IMR-90 (cell line): ENCODE data around the gene PTX4. TPM values are rescaled to one million over a fixed set of nuclear protein-coding genes. Genes with fewer than 3 reads are reported as not detected.

Experiments
- ATAC-seq: fragments of 200-7000 bp; cut with Tn5 transposase; 2 replicates; pipeline ENCODE4 v1.9.1; 2020; ENCODE audit warnings: low read depth, mild to moderate bottlenecking, moderate library complexity
- BruUV-seq: library from RNA; stranded (reverse); fragments of 400-500 nt; replicated peaks from 2 replicates; lab custom pipeline; 2021; lab: Mats Ljungman, UMichigan
- CTCF ChIA-PET: fragments of 300-600 bp; formaldehyde crosslinking; extraction: SDS; loops from one replicate; lab custom pipeline; 2021; ENCODE audit warnings: antibody characterized with exemption; lab: Yijun Ruan, JAX
- POLR2A ChIA-PET: fragments of 300-600 bp; sonication (Branson Sonifier 250); formaldehyde crosslinking; loops from one replicate; lab custom pipeline; 2022; ENCODE audit warnings: antibody characterized with exemption; ENCODE audit not compliant: unreplicated experiment; lab: Charles Lee
- DNase-seq: peaks from one replicate; pipeline ENCODE4 v3.0.0; 2013
- H2AFZ ChIP-seq: replicated peaks from 2 replicates; pipeline ENCODE3; 2013; ENCODE audit warnings: low read length, mild to moderate bottlenecking; ENCODE audit not compliant: poor library complexity
- H2AK5ac ChIP-seq: 2 replicates; pipeline ENCODE4 v1.6.1; 2013; ENCODE audit warnings: low read depth, low read length, inconsistent platforms
- H2AK9ac ChIP-seq: replicated peaks from 2 replicates; pipeline ENCODE3; 2013; ENCODE audit warnings: mild to moderate bottlenecking, low read depth, low read length, moderate library complexity; ENCODE audit not compliant: poor library complexity
- H2BK120ac ChIP-seq: 2 replicates; pipeline ENCODE4 v1.6.1; 2013; ENCODE audit warnings: low read depth, low read length, inconsistent platforms
- H2BK15ac ChIP-seq: 3 replicates; pipeline ENCODE4 v1.6.1; 2013; ENCODE audit warnings: low read depth, low read length, inconsistent platforms
- H2BK20ac ChIP-seq: 2 replicates; pipeline ENCODE4 v1.6.1; 2013; ENCODE audit warnings: low read depth, mild to moderate bottlenecking, inconsistent platforms, low read length, moderate library complexity
- H2BK5ac ChIP-seq: 2 replicates; pipeline ENCODE4 v1.6.1; 2013; ENCODE audit warnings: mild to moderate bottlenecking, low read depth, low read length, inconsistent platforms; ENCODE audit not compliant: poor library complexity, severe bottlenecking
- H3K14ac ChIP-seq: replicated peaks from 2 replicates; pipeline ENCODE4 v1.6.1; 2013; ENCODE audit warnings: low read depth, low read length, inconsistent platforms
- H3K18ac ChIP-seq: 2 replicates; pipeline ENCODE4 v1.6.1; 2013; ENCODE audit warnings: low read depth, low read length, control low read depth
- H3K23ac ChIP-seq: 2 replicates; pipeline ENCODE4 v1.6.1; 2013; ENCODE audit warnings: low read depth, low read length, inconsistent platforms
- H3K27ac ChIP-seq: 2 replicates; pipeline ENCODE4 v1.5.1; 2013; ENCODE audit warnings: mild to moderate bottlenecking, control low read depth, low read length; ENCODE audit not compliant: insufficient read depth
- H3K27me3 ChIP-seq: 2 replicates; pipeline ENCODE4 v1.6.1; 2013; ENCODE audit warnings: low read length; ENCODE audit not compliant: control insufficient read depth, insufficient read depth
- H3K36me3 ChIP-seq: 2 replicates; pipeline ENCODE4 v1.6.1; 2013; ENCODE audit warnings: low read length, mixed read lengths; ENCODE audit not compliant: control insufficient read depth, insufficient read depth
- H3K4ac ChIP-seq: 2 replicates; pipeline ENCODE4 v1.6.1; 2013; ENCODE audit warnings: low read depth, low read length, inconsistent platforms
- H3K4me1 ChIP-seq: 2 replicates; pipeline ENCODE4 v1.6.1; 2013; ENCODE audit warnings: low read length, mixed read lengths; ENCODE audit not compliant: control insufficient read depth, insufficient read depth
- H3K4me2 ChIP-seq: 2 replicates; pipeline ENCODE4 v1.6.1; 2013; ENCODE audit warnings: low read depth, mild to moderate bottlenecking, control low read depth, low read length, moderate library complexity
- H3K4me3 ChIP-seq: 2 replicates; pipeline ENCODE4 v1.5.1; 2013; ENCODE audit warnings: low read depth, mild to moderate bottlenecking, control low read depth, low read length, moderate library complexity; ENCODE audit not compliant: insufficient read depth
- H3K56ac ChIP-seq: 2 replicates; pipeline ENCODE4 v1.6.1; 2013; ENCODE audit warnings: low read length, inconsistent platforms; ENCODE audit not compliant: insufficient read depth; ENCODE audit errors: extremely low read depth
- H3K79me1 ChIP-seq, 2 experiments: 2 replicates each; pipeline ENCODE4 v1.6.1; 2013; ENCODE audit warnings: low read length in 2 of 2, inconsistent platforms in 1 of 2, low read depth in 1 of 2
- H3K9ac ChIP-seq: 2 replicates; pipeline ENCODE4 v1.6.1; 2013; ENCODE audit warnings: low read depth, low read length, control low read depth
- H3K9me1 ChIP-seq: 2 replicates; pipeline ENCODE4 v1.6.1; 2013; ENCODE audit warnings: low read length, inconsistent platforms; ENCODE audit not compliant: insufficient read depth
- H3K9me3 ChIP-seq: 2 replicates; pipeline ENCODE4 v1.6.1; 2013; ENCODE audit warnings: low read length; ENCODE audit not compliant: control insufficient read depth, insufficient read depth
- H4K20me1 ChIP-seq: 2 replicates; pipeline ENCODE4 v1.6.1; 2013; ENCODE audit warnings: low read length, inconsistent platforms; ENCODE audit not compliant: insufficient read depth
- H4K5ac ChIP-seq: 2 replicates; pipeline ENCODE4 v1.6.1; 2013; ENCODE audit warnings: mild to moderate bottlenecking, low read depth, low read length, control low read depth
- H4K8ac ChIP-seq, 2 experiments: 2 replicates each; pipeline ENCODE4 v1.6.1; 2013; ENCODE audit warnings: low read depth in 2 of 2, low read length in 2 of 2, control low read depth in 1 of 2, inconsistent platforms in 1 of 2
- H4K91ac ChIP-seq: 2 replicates; pipeline ENCODE4 v1.6.1; 2013; ENCODE audit warnings: low read depth, low read length, inconsistent platforms; ENCODE audit not compliant: insufficient read depth
- BHLHE40 ChIP-seq: fragments of 150-350 bp; IDR thresholded peaks from 2 replicates; pipeline ENCODE4 v1.6.1; 2016; ENCODE audit warnings: mild to moderate bottlenecking, low read depth, low read length
- CEBPB ChIP-seq: IDR thresholded peaks from 2 replicates; pipeline ENCODE4 v1.6.1; 2012; ENCODE audit warnings: low read depth, low read length, improper control_type of control experiment
- CHD1 ChIP-seq: IDR thresholded peaks from 2 replicates; pipeline ENCODE4 v1.6.1; 2012; ENCODE audit warnings: low read depth, low read length, improper control_type of control experiment
- CTCF ChIP-seq: conservative IDR thresholded peaks from 2 replicates; pipeline ENCODE4 v1.5.1; 2012; ENCODE audit warnings: mild to moderate bottlenecking, low read depth, low read length, improper control_type of control experiment
- ELK1 ChIP-seq: fragments of 150-350 bp; IDR thresholded peaks from 2 replicates; pipeline ENCODE4 v1.6.1; 2016; ENCODE audit warnings: low read depth, mild to moderate bottlenecking, low read length, moderate library complexity, borderline replicate concordance
- FOS ChIP-seq: fragments of 150-350 bp; IDR thresholded peaks from 2 replicates; pipeline ENCODE4 v1.6.1; 2016; ENCODE audit warnings: low read depth, low read length
- MAFK ChIP-seq: IDR thresholded peaks from 2 replicates; pipeline ENCODE4 v1.6.1; 2012; ENCODE audit warnings: low read depth, low read length, improper control_type of control experiment
- MAZ ChIP-seq: IDR thresholded peaks from 2 replicates; pipeline ENCODE4 v1.6.1; 2012; ENCODE audit warnings: low read depth, mild to moderate bottlenecking, low read length, improper control_type of control experiment, moderate library complexity, borderline replicate concordance
- MXI1 ChIP-seq: IDR thresholded peaks from 2 replicates; pipeline ENCODE4 v1.6.1; 2012; ENCODE audit warnings: low read depth, mild to moderate bottlenecking, low read length, moderate library complexity, borderline replicate concordance
- NFE2L2 ChIP-seq: fragments of 150-350 bp; IDR thresholded peaks from 2 replicates; pipeline ENCODE4 v1.6.1; 2016; ENCODE audit warnings: low read depth, mild to moderate bottlenecking, low read length
- POLR2A ChIP-seq: IDR thresholded peaks from 2 replicates; pipeline ENCODE4 v1.6.1; 2012; ENCODE audit warnings: mild to moderate bottlenecking, low read depth, low read length
- RAD21 ChIP-seq: IDR thresholded peaks from 2 replicates; pipeline ENCODE4 v1.6.1; 2012; ENCODE audit warnings: low read length, improper control_type of control experiment
- RCOR1 ChIP-seq: IDR thresholded peaks from 2 replicates; pipeline ENCODE4 v1.6.1; 2012; ENCODE audit warnings: mild to moderate bottlenecking, low read length, improper control_type of control experiment; ENCODE audit not compliant: insufficient replicate concordance
- RFX5 ChIP-seq: IDR thresholded peaks from 2 replicates; pipeline ENCODE4 v1.8.0; 2012; ENCODE audit warnings: low read depth, mild to moderate bottlenecking, low read length, moderate library complexity
- SMC3 ChIP-seq: fragments of 150-350 bp; IDR thresholded peaks from 2 replicates; pipeline ENCODE4 v1.6.1; 2016; ENCODE audit warnings: low read depth, mild to moderate bottlenecking, antibody characterized with exemption, low read length, moderate library complexity
- USF2 ChIP-seq: fragments of 150-350 bp; IDR thresholded peaks from 2 replicates; pipeline ENCODE4 v1.6.1; 2017; ENCODE audit warnings: mild to moderate bottlenecking, antibody characterized with exemption, low read length, low read depth
- WGBS, 2 experiments: methylation state at CpG; one replicate each; pipeline versions ENCODE4 v1.1.5 to v1.1.7; 2013; ENCODE audit warnings: missing lambda C conversion rate in 2 of 2; ENCODE audit not compliant: insufficient read length in 1 of 2; ENCODE audit errors: extremely low coverage in 2 of 2; 5-methylcytosine and 5-hydroxymethylcytosine counted together
- dilution Hi-C: fragments of 300-500 bp; cut with HindIII; formaldehyde crosslinking; loops from one replicate; pipeline ENCODE4 v1.14.3; 2018; ENCODE audit warnings: low sequenced_read_pairs; ENCODE audit not compliant: unreplicated experiment
- in situ Hi-C: fragments of 300-500 bp; cut with MboI; formaldehyde crosslinking; loops from 3 replicates; pipeline ENCODE4 v1.14.3; 2019; ENCODE audit warnings: low sequenced_read_pairs, inconsistent platforms, mixed read lengths
- intact Hi-C: fragments of 100-400 bp; cut with micrococcal nuclease; formaldehyde crosslinking; loops from 2 replicates; pipeline ENCODE4 v1.10.0; 2022
- polyA plus RNA-seq, 3 experiments: library from polyadenylated mRNA; depleted of rRNA; stranded (reverse); fragments of >200 nt; gene quantifications; 2 replicates each; pipeline ENCODE4 v1.2.3, GENCODE V29; 2012; ENCODE audit warnings: low replicate concordance in 1 of 3
- total RNA-seq: library from RNA; depleted of rRNA; stranded (reverse); fragments of >200 nt; gene quantifications from 2 replicates; pipeline ENCODE4 v1.2.3, GENCODE V29; 2012

The PTX4 gene
- total and polyA plus RNA-seq, 2 of the 4 experiments (the other 2 are of a cell fraction) = 0.07 TPM; not detected in 1

- no peak overlapping the region for H3K23ac ChIP-seq
- no peak overlapping the region for H2BK20ac ChIP-seq
- no peak overlapping the region for H3K4me2 ChIP-seq
- DNase-seq (no peak), ATAC-seq (no peak)
- H3K56ac ChIP-seq = no peak overlapping the region
- dilution Hi-C loops = no loop called here
- no peak overlapping the region for H2BK120ac ChIP-seq
- intact Hi-C loops = no loop called here
- H2AK9ac ChIP-seq = peak overlapping the region; percentile 37
- H3K18ac ChIP-seq = no peak overlapping the region
- no peak overlapping the region for H3K4me3 ChIP-seq
- 84% methylated on average over 31 of the region's 38 CpGs; no CpG with 5 or more reads in 1 of the 2 experiments for WGBS, 2 experiments
- no peak overlapping the region for H4K8ac ChIP-seq
- in situ Hi-C loops = no loop called here
- H3K4ac ChIP-seq = no peak overlapping the region
- no peak overlapping the region for H4K91ac ChIP-seq
- no peak overlapping the region for H3K27ac ChIP-seq
- H3K9me1 ChIP-seq = no peaks in the 10 kb centered on the region
- no peaks in the 10 kb centered on the region for H3K27me3 ChIP-seq
- H2AFZ ChIP-seq = no peak overlapping the region
- H3K4me1 ChIP-seq = no peaks in the 10 kb centered on the region
- no TSS peak for BruUV-seq
- no peaks in the 10 kb centered on the region for H3K79me1 ChIP-seq
- ChIA-PET CTCF (no interaction called here), POLR2A (interaction anchor here (0.6 to 1.0 kb wide), 2 partner anchors 23 to 64 kb away, joined by 4 to 7 read pairs; partner anchors contain the start of gene UQCC4)
- TF ChIP-seq CEBPB (no peak), SMC3 (no peak), MAFK (no peak), RCOR1 (no peak), ELK1 (no peak), MAZ (no peak), RFX5 (no peak), CHD1 (no peak), FOS (no peak), POLR2A (no peak), RAD21 (no peak), BHLHE40 (no peak), USF2 (no peak), MXI1 (no peak), NFE2L2 (no peak), CTCF (no peak)
- H3K9me3 ChIP-seq = no peaks in the 10 kb centered on the region
- H3K36me3 ChIP-seq = peaks cover 14% of the 10 kb centered on the region; the same call in 1 of the 2 replicates
- H3K9ac ChIP-seq = no peak overlapping the region
- H4K20me1 ChIP-seq = no peaks in the 10 kb centered on the region
- H2AK5ac ChIP-seq = no peak overlapping the region
- no peak overlapping the region for H3K14ac ChIP-seq
- no peak overlapping the region for H4K5ac ChIP-seq
- H2BK15ac ChIP-seq = no peak overlapping the region
- H2BK5ac ChIP-seq = no peak overlapping the region
Observed at GRCh38 chr16:1443403-1443973, 45.3 kb downstream of the PTX4 start.
